Activated T-cell treated with anti-CD3 and anti-CD28 coated beads, Interleukin-2, amount 50 U/mL, for 4 hours (primary cell): Measurements from ENCODE around the gene FBXW12. TPM values are rescaled to one million over a fixed set of nuclear protein-coding genes. Genes with fewer than 3 reads are reported as not detected.
"Not testable (repeated sequence)": the region's sequence is repeated elsewhere in the genome, so short reads cannot be mapped to it uniquely, and the experiment has no call there.

Source experiments
- ATAC-seq, 2 donors: fragments of 200-7000 bp; cut with Tn5 transposase; one replicate each; pipeline ENCODE4 v1.10.0; 2021
- DNase-seq: peaks from one replicate; pipeline ENCODE4 v3.0.0-alpha.2; 2020
- H3K27me3 Mint-ChIP-seq: one replicate; pipeline ENCODE4 v1.8.0; 2021; ENCODE audit warnings: low read depth, mixed read lengths
- H3K36me3 Mint-ChIP-seq: one replicate; pipeline ENCODE4 v1.8.0; 2022; ENCODE audit warnings: mixed read lengths; ENCODE audit not compliant: insufficient read depth
- H3K4me1 Mint-ChIP-seq: one replicate; pipeline ENCODE4 v1.8.0; 2021; ENCODE audit warnings: low read depth, mixed read lengths
- H3K4me3 Mint-ChIP-seq: one replicate; pipeline ENCODE4 v1.8.0; 2021; ENCODE audit warnings: mild to moderate bottlenecking, moderate library complexity, mixed read lengths
- H3K9me3 Mint-ChIP-seq: one replicate; pipeline ENCODE4 v1.8.0; 2021; ENCODE audit warnings: mixed read lengths
- total RNA-seq, 3 donors: library from RNA; stranded (reverse); gene quantifications; one replicate each; pipeline ENCODE4 v1.2.1, GENCODE V29; 2021

The FBXW12 gene
- total RNA-seq, 3 donors from 2014 or later = not detected

GRCh38 chr3:48399387-48400172 is 27.6 kb downstream of the FBXW12 start:
- Mint-ChIP-seq H3K36me3 (no peaks in the 10 kb centered on the region), H3K9me3 (no peaks in the 10 kb centered on the region), H3K4me3 (no peak overlapping the region), H3K27me3 (peaks cover 5% of the 10 kb centered on the region), H3K4me1 (no peaks in the 10 kb centered on the region)
- no peak for DNase-seq
- ATAC-seq = no peak

DNA sequence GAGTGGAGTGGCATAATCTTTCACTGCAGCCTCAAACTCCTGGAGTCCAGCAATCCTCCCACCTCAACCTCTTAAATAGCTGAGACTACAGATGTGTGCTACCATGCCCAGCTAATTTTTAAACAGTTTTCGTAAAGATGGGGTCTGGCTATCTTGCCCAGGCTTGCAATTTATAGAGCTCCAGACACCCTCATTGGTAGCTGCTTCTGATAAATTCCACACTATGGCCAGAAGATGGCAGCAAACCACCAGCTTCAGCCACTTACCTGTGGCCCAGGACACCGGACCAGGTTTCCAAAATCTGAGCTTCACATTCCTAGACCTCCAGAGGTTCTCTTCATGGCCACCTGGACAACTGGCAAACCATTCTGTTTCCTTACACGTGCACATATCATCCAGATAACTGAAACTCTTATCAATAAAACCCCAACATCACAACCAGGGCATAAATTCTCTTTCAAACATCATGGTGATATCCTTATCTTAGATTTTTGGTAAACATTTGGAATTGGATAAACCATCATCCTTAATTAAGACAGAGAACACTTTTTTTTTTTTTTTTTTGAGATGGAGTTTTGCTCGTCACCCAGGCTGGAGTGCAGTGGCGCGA is 28.9 kb downstream of the FBXW12 start:
- Mint-ChIP-seq H3K36me3 (no peaks in the 10 kb centered on the region), H3K4me1 (no peaks in the 10 kb centered on the region), H3K27me3 (peaks cover under 1% of the 10 kb centered on the region), H3K4me3 (no peak overlapping the region), H3K9me3 (no peaks in the 10 kb centered on the region)
- ATAC-seq = peak; percentile 81 to 84
- DNase-seq = peak; percentile 59

- not testable (repeated sequence) for DNase-seq, H3K4me3 Mint-ChIP-seq, H3K36me3 Mint-ChIP-seq, H3K27me3 Mint-ChIP-seq, H3K9me3 Mint-ChIP-seq, ATAC-seq, H3K4me1 Mint-ChIP-seq
These were observed 29.4 kb downstream of the FBXW12 start for GRCh38 chr3:48401434-48401901.

DNA sequence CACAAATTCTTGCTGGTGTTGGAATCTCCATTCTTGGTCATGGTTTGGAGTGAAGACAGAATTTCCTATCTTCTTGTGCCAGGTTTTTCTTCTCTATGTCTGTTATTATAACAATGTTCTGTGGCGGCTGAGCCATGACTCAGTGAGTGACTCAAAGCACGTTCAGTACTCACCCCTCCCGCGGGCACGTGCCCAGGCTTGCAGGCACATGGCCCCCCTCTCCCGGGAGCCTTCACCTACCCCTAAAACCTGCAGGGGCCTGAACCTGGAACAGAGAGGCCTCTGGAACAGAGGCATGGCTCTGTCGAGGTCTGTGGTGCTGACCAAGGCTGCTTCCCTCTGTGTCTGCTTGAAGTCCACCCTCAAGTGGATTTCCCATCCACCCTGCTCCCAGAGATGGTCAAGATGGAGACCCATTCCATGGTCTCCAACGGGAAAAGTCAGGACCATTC is 30.3 kb downstream of the FBXW12 start:
- H3K9me3 Mint-ChIP-seq = no peaks in the 10 kb centered on the region
- no peak overlapping the region for H3K4me3 Mint-ChIP-seq
- DNase-seq (no peak), ATAC-seq (no peak)
- no peaks in the 10 kb centered on the region for H3K27me3 Mint-ChIP-seq
- H3K4me1 Mint-ChIP-seq = no peaks in the 10 kb centered on the region
- no peaks in the 10 kb centered on the region for H3K36me3 Mint-ChIP-seq

DNA sequence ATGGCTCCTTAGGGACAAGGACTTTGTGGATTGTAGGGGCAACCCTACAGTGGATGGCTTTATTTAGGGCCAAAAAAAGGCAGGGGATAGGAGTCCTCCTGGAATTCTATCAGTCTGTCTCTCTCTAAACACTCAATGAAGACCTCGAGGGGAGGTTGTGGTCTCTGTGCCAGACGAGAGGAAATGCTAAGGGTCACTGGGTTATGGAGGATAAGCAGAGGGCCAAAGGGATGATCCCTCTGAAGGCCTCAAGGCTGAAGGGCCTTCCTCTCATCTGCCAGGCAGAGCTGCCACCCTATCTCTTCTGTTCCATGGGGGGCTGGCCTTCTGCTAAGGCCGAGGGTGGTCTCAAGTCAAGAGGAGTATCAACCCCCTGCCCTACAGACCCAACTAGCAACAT is 30.9 kb downstream of the FBXW12 start:
- DNase-seq (no peak), ATAC-seq (no peak)
- H3K27me3 Mint-ChIP-seq = no peaks in the 10 kb centered on the region
- H3K9me3 Mint-ChIP-seq = no peaks in the 10 kb centered on the region
- H3K4me1 Mint-ChIP-seq = no peaks in the 10 kb centered on the region
- no peaks in the 10 kb centered on the region for H3K36me3 Mint-ChIP-seq
- H3K4me3 Mint-ChIP-seq = no peak overlapping the region

DNA sequence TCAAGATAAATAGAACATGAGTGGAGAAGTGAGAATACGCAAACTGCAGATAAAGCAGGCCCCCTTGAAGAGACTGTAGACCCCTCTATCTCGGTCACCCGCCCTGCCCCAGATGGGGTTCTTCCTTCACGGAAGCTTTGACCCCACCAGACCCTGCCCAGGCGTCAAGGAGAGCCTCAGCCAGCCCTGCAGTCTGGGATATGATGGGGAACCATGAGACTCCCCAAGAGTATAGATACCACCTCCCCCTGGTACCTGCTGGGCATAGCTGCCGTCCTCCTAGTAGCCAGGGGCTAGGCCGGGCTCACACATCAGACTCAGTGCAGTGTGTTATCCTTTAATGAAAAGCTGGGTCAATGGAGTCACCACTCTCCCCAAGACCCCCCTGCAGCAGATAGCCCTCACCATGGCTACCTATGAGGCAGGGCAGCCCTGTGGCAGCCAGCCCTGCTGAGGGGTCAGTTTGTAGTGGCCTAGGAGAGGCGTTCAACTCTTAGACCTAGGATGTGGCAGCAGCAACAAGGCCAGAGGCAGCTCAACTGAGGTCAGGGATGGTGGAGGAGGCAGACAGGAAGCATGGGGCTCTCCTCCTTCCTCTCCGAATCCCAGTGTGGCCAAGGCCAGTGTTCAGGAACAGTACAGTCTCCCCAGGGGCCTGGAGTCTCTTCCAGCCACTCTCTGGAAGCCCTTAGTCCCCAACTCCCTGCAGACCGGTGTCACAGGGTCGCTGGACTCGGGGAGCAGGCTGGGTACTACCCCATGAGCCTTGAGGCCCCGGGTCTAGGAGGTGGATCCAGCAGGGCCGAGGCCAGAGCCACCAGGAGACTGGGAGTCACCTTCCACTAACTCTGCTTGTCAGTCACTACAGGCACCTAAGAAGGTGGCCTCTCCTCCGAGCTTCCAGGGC is 31.8 kb downstream of the FBXW12 start:
- H3K4me3 Mint-ChIP-seq = no peak overlapping the region
- no peaks in the 10 kb centered on the region for H3K4me1 Mint-ChIP-seq
- H3K36me3 Mint-ChIP-seq = no peaks in the 10 kb centered on the region
- no peak for ATAC-seq
- no peaks in the 10 kb centered on the region for H3K9me3 Mint-ChIP-seq
- DNase-seq = no peak
- no peaks in the 10 kb centered on the region for H3K27me3 Mint-ChIP-seq

DNA sequence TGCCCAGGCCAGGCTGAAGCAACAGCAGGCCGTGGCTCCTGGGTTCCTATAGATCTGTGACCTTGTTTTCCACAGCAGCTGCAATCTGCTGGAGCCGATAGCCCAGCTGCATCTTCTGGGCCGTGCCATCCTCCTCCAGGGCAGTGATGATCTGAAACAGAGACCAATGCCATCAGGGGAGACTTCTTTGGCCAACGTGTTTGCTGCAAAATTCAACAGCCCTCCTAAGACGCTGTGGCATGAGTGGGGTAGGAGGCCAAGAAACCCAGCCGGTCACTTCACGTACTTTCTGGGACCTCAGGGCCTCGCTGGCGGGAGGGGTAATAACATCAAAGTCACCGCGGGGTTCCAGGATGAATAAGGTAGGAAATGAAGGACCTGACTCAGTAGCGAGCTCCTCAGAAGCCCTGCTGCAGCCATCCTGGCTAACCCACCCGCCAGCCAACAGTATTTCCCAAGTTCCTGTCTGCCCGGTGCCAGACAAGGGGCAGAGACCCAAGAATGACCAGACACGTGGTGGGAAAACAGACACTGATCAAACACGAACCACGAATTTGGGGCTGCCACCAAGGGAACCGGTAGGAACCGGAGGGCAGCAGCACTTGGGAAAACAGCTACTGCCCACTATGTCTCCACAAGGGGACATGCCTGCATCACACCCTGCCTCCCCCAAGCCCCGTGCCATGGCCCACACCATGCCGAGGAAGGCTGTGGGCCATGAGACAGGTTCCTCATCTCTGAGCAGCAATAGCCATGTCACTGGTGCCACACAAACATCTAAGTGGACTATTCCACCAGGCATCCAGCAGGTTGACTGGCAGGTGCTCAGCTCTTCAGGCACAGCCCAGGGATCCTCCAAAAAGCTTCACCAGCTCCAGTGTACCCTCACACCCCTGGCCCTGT is 32.7 kb downstream of the FBXW12 start:
- Mint-ChIP-seq H3K27me3 (no peaks in the 10 kb centered on the region), H3K9me3 (no peaks in the 10 kb centered on the region), H3K36me3 (no peaks in the 10 kb centered on the region), H3K4me1 (no peaks in the 10 kb centered on the region), H3K4me3 (no peak overlapping the region)
- no peak for DNase-seq
- ATAC-seq = no peak

- Mint-ChIP-seq H3K36me3 (no peaks in the 10 kb centered on the region), H3K27me3 (no peaks in the 10 kb centered on the region), H3K9me3 (no peaks in the 10 kb centered on the region), H3K4me1 (no peaks in the 10 kb centered on the region), H3K4me3 (no peak overlapping the region)
- no peak for ATAC-seq
- peak; percentile 4 for DNase-seq
These were observed 33.4 kb downstream of the FBXW12 start for GRCh38 chr3:48405343-48405881.

- Mint-ChIP-seq H3K4me3 (no peak overlapping the region), H3K27me3 (no peaks in the 10 kb centered on the region), H3K4me1 (no peaks in the 10 kb centered on the region), H3K36me3 (no peaks in the 10 kb centered on the region), H3K9me3 (no peaks in the 10 kb centered on the region)
- no peak for ATAC-seq
- DNase-seq = peak; percentile 2
These were observed 34.0 kb downstream of the FBXW12 start for GRCh38 chr3:48405971-48406370.

DNA sequence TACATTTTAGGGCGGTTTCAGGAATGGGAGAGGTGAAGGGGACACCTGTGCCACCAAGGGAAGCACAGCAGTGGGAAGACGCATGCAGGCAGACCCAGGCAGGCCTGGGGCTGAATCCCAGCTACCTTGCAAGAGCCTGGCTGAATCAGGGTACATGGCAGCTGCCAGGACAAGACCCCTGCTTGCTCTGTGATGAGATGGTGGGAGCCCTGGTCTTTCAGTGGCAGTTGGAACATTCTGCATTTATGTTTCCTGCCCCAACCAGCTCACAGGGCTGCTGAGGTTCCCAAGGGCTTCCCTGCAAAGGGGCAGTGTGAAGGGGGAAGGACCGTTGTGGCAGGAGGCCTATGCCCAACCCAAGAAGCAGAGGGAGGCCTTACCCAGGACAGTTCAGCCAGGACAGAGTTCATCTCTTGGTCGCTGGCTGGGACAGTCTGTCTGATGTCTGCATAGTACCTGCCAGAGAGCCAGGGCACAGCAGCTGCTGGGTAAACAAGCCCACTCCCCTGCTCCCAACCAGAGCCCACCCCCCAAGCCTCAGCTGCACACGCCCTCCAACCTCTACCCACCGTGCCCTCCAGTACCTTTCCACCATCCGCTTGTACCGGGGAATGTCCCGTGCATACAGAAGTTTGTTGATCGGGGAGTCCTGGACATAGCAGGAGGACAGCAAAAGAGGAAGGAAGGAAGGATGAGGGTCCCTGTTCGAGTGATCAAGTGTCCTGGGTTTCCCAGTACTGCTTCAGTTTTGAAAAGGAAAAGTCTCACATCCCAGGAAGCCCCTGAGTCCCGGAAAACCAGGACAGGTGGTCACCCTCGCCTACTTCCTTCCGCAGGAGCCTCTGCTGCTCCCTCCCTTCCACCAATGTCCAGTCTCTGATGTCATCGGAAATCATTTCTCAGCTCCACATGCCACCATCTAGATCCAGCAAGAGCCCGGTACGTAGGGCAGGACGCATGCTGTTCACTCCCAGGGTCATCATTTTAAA is 34.7 kb downstream of the FBXW12 start:
- ATAC-seq (no peak), DNase-seq (peak; percentile 2)
- Mint-ChIP-seq H3K4me1 (no peaks in the 10 kb centered on the region), H3K9me3 (no peaks in the 10 kb centered on the region), H3K36me3 (no peaks in the 10 kb centered on the region), H3K4me3 (no peak overlapping the region), H3K27me3 (no peaks in the 10 kb centered on the region)

GRCh38 chr3:48407542-48408099 is 35.6 kb downstream of the FBXW12 start:
- Mint-ChIP-seq H3K4me1 (no peaks in the 10 kb centered on the region), H3K36me3 (no peaks in the 10 kb centered on the region), H3K9me3 (no peaks in the 10 kb centered on the region), H3K27me3 (no peaks in the 10 kb centered on the region), H3K4me3 (no peak overlapping the region)
- DNase-seq (no peak), ATAC-seq (no peak)

- H3K36me3 Mint-ChIP-seq = no peaks in the 10 kb centered on the region
- ATAC-seq (no peak), DNase-seq (peak; percentile 2)
- no peaks in the 10 kb centered on the region for H3K9me3 Mint-ChIP-seq
- H3K27me3 Mint-ChIP-seq = no peaks in the 10 kb centered on the region
- H3K4me3 Mint-ChIP-seq = no peak overlapping the region
- H3K4me1 Mint-ChIP-seq = no peaks in the 10 kb centered on the region
These were observed 36.8 kb downstream of the FBXW12 start for GRCh38 chr3:48408823-48409281.
